DND-41 (cell line): ENCODE results near the gene SCN5A.

ENCODE experiments used
- ATAC-seq: fragments of 200-7000 bp; cut with Tn5 transposase; 3 replicates; pipeline ENCODE4 v1.9.1; 2021; ENCODE audit warnings: low read depth; ENCODE audit not compliant: insufficient read depth
- DNase-seq: peaks from one replicate; pipeline ENCODE4 v3.0.0-alpha.2; 2020
- H2AFZ ChIP-seq: 2 replicates; pipeline ENCODE4 v1.6.0; 2012; ENCODE audit warnings: low read depth, low read length
- H3K27ac ChIP-seq: 2 replicates; pipeline ENCODE4 v1.5.1; 2012; ENCODE audit warnings: low read length, inconsistent platforms
- H3K27me3 ChIP-seq: fragments of 200-600 bp; sonication (generic); 2 replicates; pipeline ENCODE4 v1.6.0; 2012; ENCODE audit warnings: low read length, mild to moderate bottlenecking, inconsistent platforms; ENCODE audit not compliant: insufficient read depth, poor library complexity
- H3K36me3 ChIP-seq: 2 replicates; pipeline ENCODE4 v1.5.1; 2012; ENCODE audit warnings: low read length, inconsistent platforms; ENCODE audit not compliant: insufficient read depth
- H3K4me1 ChIP-seq: 2 replicates; pipeline ENCODE4 v1.5.1; 2012; ENCODE audit warnings: mild to moderate bottlenecking, low read length; ENCODE audit not compliant: insufficient read depth
- H3K4me2 ChIP-seq: 2 replicates; pipeline ENCODE4 v1.6.0; 2012; ENCODE audit warnings: mild to moderate bottlenecking, moderate library complexity, low read length, inconsistent platforms; ENCODE audit not compliant: insufficient read depth
- H3K4me3 ChIP-seq, 2 experiments: fragments of 200-600 bp in 1 of 2; shearing (Covaris generic) in 1 of 2; 2 replicates each; pipeline ENCODE4 v1.5.1; 2012 to 2016; ENCODE audit warnings: inconsistent platforms in 2 of 2, low read length in 2 of 2, mild to moderate bottlenecking in 2 of 2, low read depth in 1 of 2, moderate library complexity in 1 of 2
- H3K79me2 ChIP-seq: 2 replicates; pipeline ENCODE4 v1.6.0; 2012; ENCODE audit warnings: low read length, inconsistent platforms; ENCODE audit not compliant: insufficient read depth
- H3K9ac ChIP-seq: 2 replicates; pipeline ENCODE4 v1.6.0; 2012; ENCODE audit warnings: low read depth, mild to moderate bottlenecking, inconsistent platforms, low read length, moderate library complexity
- H3K9me3 ChIP-seq: 2 replicates; pipeline ENCODE4 v1.5.1; 2012; ENCODE audit warnings: low read length, moderate library complexity, mild to moderate bottlenecking, inconsistent platforms; ENCODE audit not compliant: insufficient read depth, severe bottlenecking
- H4K20me1 ChIP-seq: 2 replicates; pipeline ENCODE4 v1.6.0; 2012; ENCODE audit warnings: low read length; ENCODE audit not compliant: insufficient read depth
- CTCF ChIP-seq: IDR thresholded peaks from 2 replicates; pipeline ENCODE4 v1.5.1; 2012; ENCODE audit warnings: borderline replicate concordance, low read length, moderate library complexity, mild to moderate bottlenecking; ENCODE audit not compliant: poor library complexity, severe bottlenecking; ENCODE audit errors: extremely low read depth
- EZH2 ChIP-seq: IDR thresholded peaks from 3 replicates; pipeline ENCODE4 v1.6.1; 2012; ENCODE audit warnings: borderline replicate concordance, low read depth, mild to moderate bottlenecking, moderate library complexity, low read length, inconsistent platforms; ENCODE audit not compliant: severe bottlenecking

SCN5A gene

DNA sequence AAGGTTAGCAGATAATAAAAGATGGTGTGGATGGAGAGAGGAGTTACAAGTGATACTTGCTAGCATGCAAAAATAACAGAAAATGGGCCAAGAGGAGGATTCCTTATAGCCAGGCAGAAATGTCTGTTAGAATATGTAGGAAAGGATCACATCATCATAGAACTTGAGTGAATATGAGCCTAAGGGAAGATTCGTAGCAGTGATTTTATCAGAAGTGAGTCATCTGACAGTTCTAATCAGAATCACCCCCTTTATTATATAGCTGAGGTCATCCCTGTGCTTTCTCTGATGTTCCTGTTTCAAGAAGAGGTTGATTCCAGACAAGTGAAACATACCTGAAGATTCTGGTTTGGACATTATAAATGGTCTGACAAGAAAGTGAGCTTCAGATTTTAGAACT, 130.5 kb downstream of the SCN5A start:
- Histone ChIP-seq H3K27ac (no peak overlapping the region), H3K4me1 (peaks cover 15% of the 10 kb centered on the region), H3K79me2 (0 out of 2 replicates have a peak, but pooled peaks cover 2% of the 10 kb centered on the region), H3K9me3 (no peaks in the 10 kb centered on the region), H3K36me3 (peaks cover 40% of the 10 kb centered on the region), H4K20me1 (peaks cover 8% of the 10 kb centered on the region; the same call in 1 of the 2 replicates), H2AFZ (no peak overlapping the region), H3K27me3 (no peaks in the 10 kb centered on the region), H3K4me2 (no peak overlapping the region), H3K9ac (no peak overlapping the region), H3K4me3 (no peak overlapping the region)
- TF ChIP-seq EZH2 (no peak), CTCF (no peak)
- DNase-seq (no peak), ATAC-seq (no peak)

DNA sequence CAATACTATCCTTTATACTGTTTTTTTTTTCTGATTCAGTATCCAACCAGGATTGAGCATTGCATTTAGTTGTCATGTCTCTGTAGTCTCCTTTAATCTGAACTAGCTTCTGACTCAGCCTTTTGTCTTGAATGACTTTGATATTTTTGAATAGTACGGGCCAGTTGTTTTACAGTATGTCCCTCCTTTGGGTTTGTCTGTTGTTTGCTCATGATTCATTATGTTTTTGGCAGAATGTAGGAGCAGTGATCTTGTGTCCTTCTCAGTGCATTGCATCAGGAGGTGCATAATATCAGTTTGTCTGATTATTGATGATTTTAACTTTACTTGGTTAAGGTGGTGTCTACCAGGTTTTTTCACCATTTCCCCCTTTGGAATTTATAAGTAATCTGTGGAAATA, 132.8 kb downstream of the SCN5A start:
- Histone ChIP-seq H4K20me1 (peaks cover 3% of the 10 kb centered on the region; the same call in 1 of the 2 replicates), H3K27ac (no peak overlapping the region), H3K27me3 (no peaks in the 10 kb centered on the region), H3K79me2 (no peaks in the 10 kb centered on the region), H3K9me3 (no peaks in the 10 kb centered on the region), H3K4me2 (no peak overlapping the region), H3K36me3 (peaks cover 34% of the 10 kb centered on the region), H3K4me3 (no peak overlapping the region), H3K4me1 (peaks cover 15% of the 10 kb centered on the region), H2AFZ (no peak overlapping the region), H3K9ac (no peak overlapping the region)
- DNase-seq (no peak), ATAC-seq (no peak)
- TF ChIP-seq CTCF (no peak), EZH2 (no peak)

GRCh38 chr3:38515367-38515766, 134.1 kb downstream of the SCN5A start:
- Histone ChIP-seq H3K4me1 (peaks cover 15% of the 10 kb centered on the region), H3K4me3 (no peak overlapping the region), H3K27me3 (no peaks in the 10 kb centered on the region), H3K79me2 (no peaks in the 10 kb centered on the region), H3K9me3 (no peaks in the 10 kb centered on the region), H2AFZ (no peak overlapping the region), H3K36me3 (peaks cover 42% of the 10 kb centered on the region), H3K27ac (no peak overlapping the region), H3K9ac (no peak overlapping the region), H3K4me2 (no peak overlapping the region), H4K20me1 (no peaks in the 10 kb centered on the region)
- ATAC-seq, result no peak
- DNase-seq, result no peak
- TF ChIP-seq CTCF, result no peak
- TF ChIP-seq EZH2, result no peak

- H2AFZ ChIP-seq, result no peak overlapping the region
- DNase-seq, result no peak
- no peak overlapping the region for H3K4me2 ChIP-seq
- H3K27me3 ChIP-seq, result no peaks in the 10 kb centered on the region
- no peaks in the 10 kb centered on the region for H3K4me1 ChIP-seq
- no peaks in the 10 kb centered on the region for H3K79me2 ChIP-seq
- ATAC-seq, result no peak
- peaks cover 64% of the 10 kb centered on the region for H3K36me3 ChIP-seq
- TF ChIP-seq EZH2 (no peak), CTCF (no peak)
- H3K4me3 ChIP-seq, result no peak overlapping the region
- no peak overlapping the region for H3K9ac ChIP-seq
- no peak overlapping the region for H3K27ac ChIP-seq
- H3K9me3 ChIP-seq, result no peaks in the 10 kb centered on the region
- no peaks in the 10 kb centered on the region for H4K20me1 ChIP-seq
Measured at GRCh38 chr3:38511546-38511945, 137.9 kb downstream of the SCN5A start.
